SKM-1 treated with dmso at 0.1 percent for 144 hours (cell line): ENCODE results near the gene PPP2R2D.
"Not testable (repeated sequence)": the region's sequence is repeated elsewhere in the genome, so short reads cannot be mapped to it uniquely, and the experiment has no call there.

Experiments
- DNase-seq: peaks from one replicate; lab custom pipeline; 2025; ENCODE audit not compliant: unreplicated experiment; lab: John Stamatoyannopoulos, UW

The PPP2R2D gene

GRCh38 chr10:131946880-131947279, 46.1 kb downstream of the PPP2R2D start:
- DNase-seq, result no peak

- DNase-seq, result no peak
These were observed 47.0 kb downstream of the PPP2R2D start for GRCh38 chr10:131947631-131948347.

GRCh38 chr10:131948501-131948900, 47.7 kb downstream of the PPP2R2D start:
- DNase-seq, result no peak

- DNase-seq, result no peak
These were observed 48.4 kb downstream of the PPP2R2D start for GRCh38 chr10:131949041-131949862.

GRCh38 chr10:131949908-131950307, 49.1 kb downstream of the PPP2R2D start:
- DNase-seq, result not testable (repeated sequence)

- DNase-seq, result no peak
These were observed 53.7 kb downstream of the PPP2R2D start for GRCh38 chr10:131954356-131954965.

- DNase-seq, result no peak
These were observed 55.0 kb downstream of the PPP2R2D start for GRCh38 chr10:131955591-131956340.

- no peak for DNase-seq
These were observed 59.0 kb downstream of the PPP2R2D start for GRCh38 chr10:131959841-131960240.

GRCh38 chr10:131960631-131961046, 59.8 kb downstream of the PPP2R2D start:
- no peak for DNase-seq

GRCh38 chr10:131961047-131961776, 60.4 kb downstream of the PPP2R2D start:
- DNase-seq, result no peak

- no peak for DNase-seq
These were observed 61.2 kb downstream of the PPP2R2D start for GRCh38 chr10:131961777-131962662.

GRCh38 chr10:131963350-131963749, 62.5 kb downstream of the PPP2R2D start:
- DNase-seq, result no peak

GRCh38 chr10:131963811-131964210, 63.0 kb downstream of the PPP2R2D start:
- DNase-seq, result no peak

- DNase-seq, result no peak
These were observed 63.5 kb downstream of the PPP2R2D start for GRCh38 chr10:131964298-131964697.

- DNase-seq, result no peak
These were observed 68.1 kb downstream of the PPP2R2D start for GRCh38 chr10:131968949-131969348.

- no peak for DNase-seq
These were observed 70.1 kb downstream of the PPP2R2D start for GRCh38 chr10:131970946-131971345.

- no peak for DNase-seq
These were observed 70.8 kb downstream of the PPP2R2D start for GRCh38 chr10:131971591-131971990.

GRCh38 chr10:131972474-131973071, 71.8 kb downstream of the PPP2R2D start:
- no peak for DNase-seq
